GM06990 (cell line): ENCODE measurements around the gene PSPN.

Experiments used
- DNase-seq: peaks from one replicate; pipeline ENCODE4 v3.0.0-alpha.2; 2011; ENCODE audit not compliant: insufficient read length; ENCODE audit errors: extremely low read depth
- H3K27me3 ChIP-seq: replicated peaks from 2 replicates; pipeline ENCODE4 v1.6.0; 2011; ENCODE audit warnings: low read length; ENCODE audit not compliant: control insufficient read depth, insufficient read depth
- H3K36me3 ChIP-seq: 2 replicates; pipeline ENCODE4 v1.5.1; 2011; ENCODE audit warnings: low read length; ENCODE audit not compliant: control insufficient read depth, insufficient read depth
- H3K4me3 ChIP-seq: replicated peaks from 2 replicates; pipeline ENCODE4 v1.5.1; 2011; ENCODE audit warnings: low read depth, mild to moderate bottlenecking, control low read depth, low read length
- CTCF ChIP-seq: IDR thresholded peaks from 2 replicates; pipeline ENCODE4 v1.5.1; 2011; ENCODE audit warnings: low read length, control low read depth, mild to moderate bottlenecking, inconsistent platforms; ENCODE audit not compliant: insufficient read depth, poor library complexity, severe bottlenecking

Gene PSPN

DNA sequence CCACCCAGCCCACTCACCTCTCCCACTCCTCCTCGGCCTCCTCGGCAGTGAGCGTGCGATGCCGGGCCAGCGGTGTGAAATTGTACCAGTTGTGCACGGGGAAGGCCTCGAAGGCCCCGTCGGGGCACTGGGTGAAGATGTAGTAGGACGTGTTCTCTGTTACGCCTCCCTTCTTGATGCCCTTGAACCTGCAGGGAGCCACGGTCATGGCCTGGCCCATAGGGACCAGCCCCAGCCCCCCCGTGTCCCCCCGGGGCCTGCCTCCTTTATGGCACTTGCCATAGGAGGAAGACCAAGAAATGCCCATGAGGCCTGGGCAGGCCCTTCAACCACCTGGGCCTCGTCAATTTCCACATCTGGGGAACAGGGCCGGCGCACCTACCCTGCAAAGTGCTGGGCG lies 11.6 kb upstream of the PSPN start:
- no peak overlapping the region for H3K4me3 ChIP-seq
- H3K27me3 ChIP-seq: no peaks in the 10 kb centered on the region
- DNase-seq: no peak
- TF ChIP-seq CTCF: no peak
- peaks cover 39% of the 10 kb centered on the region for H3K36me3 ChIP-seq

GRCh38 chr19:6384381-6384780 lies 8.6 kb upstream of the PSPN start:
- H3K27me3 ChIP-seq: no peaks in the 10 kb centered on the region
- no peak overlapping the region for H3K4me3 ChIP-seq
- DNase-seq: no peak
- peaks cover 55% of the 10 kb centered on the region for H3K36me3 ChIP-seq
- no peak for TF ChIP-seq CTCF

GRCh38 chr19:6383188-6383587 lies 7.5 kb upstream of the PSPN start:
- no peak overlapping the region for H3K4me3 ChIP-seq
- H3K36me3 ChIP-seq: peaks cover 47% of the 10 kb centered on the region

GRCh38 chr19:6381030-6381750 lies 5.5 kb upstream of the PSPN start:
- no peak for TF ChIP-seq CTCF
- H3K27me3 ChIP-seq: no peaks in the 10 kb centered on the region
- DNase-seq: no peak
- peaks cover 35% of the 10 kb centered on the region for H3K36me3 ChIP-seq
- H3K4me3 ChIP-seq: no peak overlapping the region

More at GRCh38 chr19:6383188-6383587, 7.5 kb upstream of the PSPN start:
- DNase-seq: no peak
- no peaks in the 10 kb centered on the region for H3K27me3 ChIP-seq
- TF ChIP-seq CTCF: no peak

DNA sequence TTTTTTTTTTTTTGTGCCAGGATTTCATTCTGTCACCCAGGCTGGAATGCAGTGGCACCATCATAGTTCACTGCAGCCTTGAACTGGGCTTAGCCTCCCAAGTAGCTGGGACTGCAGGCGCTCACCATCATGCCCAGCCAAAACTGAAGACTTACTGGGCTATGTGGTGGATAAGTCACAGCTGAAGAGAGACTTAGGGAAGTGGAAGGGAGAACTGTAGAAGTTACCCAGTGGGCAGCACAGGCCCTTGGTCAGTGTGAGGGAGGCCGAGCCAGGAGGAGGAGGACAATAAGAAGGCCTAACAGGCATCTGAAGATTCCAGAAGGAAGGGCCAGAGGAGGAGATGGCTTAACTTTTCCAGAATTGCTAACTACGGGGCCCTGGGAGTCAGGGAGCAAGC lies 4.0 kb upstream of the PSPN start:
- TF ChIP-seq CTCF: no peak
- H3K4me3 ChIP-seq: no peak overlapping the region
- H3K36me3 ChIP-seq: peaks cover 36% of the 10 kb centered on the region
- H3K27me3 ChIP-seq: no peaks in the 10 kb centered on the region
- no peak for DNase-seq

GRCh38 chr19:6378486-6378885 lies 2.8 kb upstream of the PSPN start:
- Histone ChIP-seq H3K36me3 (peaks cover 31% of the 10 kb centered on the region), H3K4me3 (no peak overlapping the region), H3K27me3 (no peaks in the 10 kb centered on the region)
- no peak for TF ChIP-seq CTCF
- DNase-seq: no peak
